WTC11 (cell line): ENCODE results near the gene MET. TPM values are rescaled to one million over a fixed set of nuclear protein-coding genes. Genes with fewer than 3 reads are reported as not detected.

Source experiments
- ATAC-seq: fragments of 200-7000 bp; cut with Tn5 transposase; 2 replicates; pipeline ENCODE4 v1.10.0; 2021; ENCODE audit warnings: mild to moderate bottlenecking, moderate library complexity
- CTCF ChIA-PET: fragments of 300-600 bp; sonication (Branson Sonifier 250); formaldehyde crosslinking; loops from one replicate; lab custom pipeline; 2021; ENCODE audit warnings: antibody characterized with exemption; lab: Charles Lee
- POLR2A ChIA-PET: fragments of 350-600 bp; sonication (Branson Sonifier 250); formaldehyde crosslinking; loops from one replicate; lab custom pipeline; 2021; ENCODE audit warnings: antibody characterized with exemption; lab: Charles Lee
- DNase-seq: peaks from one replicate; pipeline ENCODE4 v3.0.0; 2021; ENCODE audit warnings: low spot score
- H3K27ac Mint-ChIP-seq: 2 replicates; pipeline ENCODE4 v1.8.0; 2021; ENCODE audit warnings: mixed read lengths
- H3K27me3 Mint-ChIP-seq: 2 replicates; pipeline ENCODE4 v1.8.0; 2021; ENCODE audit warnings: low read depth, mild to moderate bottlenecking, moderate library complexity, mixed read lengths
- H3K36me3 Mint-ChIP-seq: 2 replicates; pipeline ENCODE4 v1.8.0; 2021; ENCODE audit warnings: mixed read lengths
- H3K4me1 Mint-ChIP-seq: 2 replicates; pipeline ENCODE4 v1.8.0; 2022; ENCODE audit warnings: mixed read lengths
- H3K4me3 Mint-ChIP-seq: 2 replicates; pipeline ENCODE4 v1.8.0; 2021; ENCODE audit warnings: mild to moderate bottlenecking, moderate library complexity, mixed read lengths
- H3K9me3 Mint-ChIP-seq: 2 replicates; pipeline ENCODE4 v1.8.0; 2021; ENCODE audit warnings: mixed read lengths
- ETV6 ChIP-seq: sonication (generic); formaldehyde crosslinking; IDR thresholded peaks from 2 replicates; pipeline ENCODE4 v1.8.1; 2022; ENCODE audit warnings: mild to moderate bottlenecking, missing genetic modification reagents
- FOXK1 ChIP-seq: sonication (generic); formaldehyde crosslinking; IDR thresholded peaks from 2 replicates; pipeline ENCODE4 v1.8.0; 2022; ENCODE audit warnings: mild to moderate bottlenecking, moderate library complexity, missing genetic modification reagents
- FOXP1 ChIP-seq: sonication (generic); formaldehyde crosslinking; IDR thresholded peaks from 2 replicates; pipeline ENCODE4 v1.8.0; 2022; ENCODE audit warnings: missing genetic modification reagents, mild to moderate bottlenecking, moderate library complexity, borderline replicate concordance
- GRHL2 ChIP-seq: fragments of 250-450 bp; sonication (Bioruptor Pico); IDR thresholded peaks from 2 replicates; pipeline ENCODE4 v1.8.0; 2022; ENCODE audit warnings: mild to moderate bottlenecking, moderate library complexity; ENCODE audit not compliant: insufficient replicate concordance, severe bottlenecking
- MYBL2 ChIP-seq: sonication (generic); formaldehyde crosslinking; IDR thresholded peaks from 2 replicates; pipeline ENCODE4 v1.8.1; 2023; ENCODE audit warnings: mild to moderate bottlenecking, moderate library complexity, missing genetic modification reagents
- NFATC4 ChIP-seq: fragments of 250-450 bp; sonication (Bioruptor Pico); IDR thresholded peaks from 2 replicates; pipeline ENCODE4 v1.9.0; 2021; ENCODE audit warnings: mild to moderate bottlenecking
- NR3C1 ChIP-seq: sonication (generic); formaldehyde crosslinking; conservative IDR thresholded peaks from 2 replicates; pipeline ENCODE4 v1.8.1; 2023; ENCODE audit warnings: low read depth, mild to moderate bottlenecking, missing genetic modification reagents
- RELA ChIP-seq: sonication (generic); formaldehyde crosslinking; IDR thresholded peaks from 2 replicates; pipeline ENCODE4 v1.8.1; 2022; ENCODE audit warnings: missing genetic modification reagents, mild to moderate bottlenecking, borderline replicate concordance
- TEAD4 ChIP-seq: sonication (generic); formaldehyde crosslinking; IDR thresholded peaks from 2 replicates; pipeline ENCODE4 v1.8.0; 2022; ENCODE audit warnings: mild to moderate bottlenecking, missing genetic modification reagents
- TP53 ChIP-seq: sonication (generic); formaldehyde crosslinking; IDR thresholded peaks from 2 replicates; pipeline ENCODE4 v1.8.1; 2023; ENCODE audit warnings: mild to moderate bottlenecking, missing genetic modification reagents
- ZNF219 ChIP-seq: sonication (generic); formaldehyde crosslinking; IDR thresholded peaks from 2 replicates; pipeline ENCODE4 v1.8.0; 2023; ENCODE audit warnings: missing genetic modification reagents, mild to moderate bottlenecking, borderline replicate concordance
- ZNF423 ChIP-seq: fragments of 250-450 bp; sonication (Bioruptor Pico); IDR thresholded peaks from 2 replicates; pipeline ENCODE4 v2.1.2; 2022; ENCODE audit warnings: mild to moderate bottlenecking, moderate library complexity
- total RNA-seq: library from RNA; stranded (reverse); gene quantifications from 3 replicates; pipeline ENCODE4 v1.2.3, GENCODE V29; 2021
- TF ChIP-seq, protein P1 (sequence below): fragments of 250-450 bp; sonication (Bioruptor Pico); IDR thresholded peaks from 2 replicates; pipeline ENCODE4 v2.1.2; 2022; ENCODE audit warnings: mild to moderate bottlenecking, moderate library complexity
- TF ChIP-seq, protein P2 (sequence below): fragments of 250-450 bp; sonication (Bioruptor Pico); conservative IDR thresholded peaks from 2 replicates; pipeline ENCODE4 v1.9.0; 2021; ENCODE audit warnings: mild to moderate bottlenecking
- TF ChIP-seq, protein P3 (sequence below): sonication (generic); formaldehyde crosslinking; IDR thresholded peaks from 2 replicates; pipeline ENCODE4 v1.8.0; 2022; ENCODE audit warnings: missing genetic modification reagents
- TF ChIP-seq, protein P4 (sequence below): fragments of 250-450 bp; sonication (Bioruptor Pico); IDR thresholded peaks from 2 replicates; pipeline ENCODE4 v1.9.0; 2021; ENCODE audit warnings: mild to moderate bottlenecking, borderline replicate concordance
- TF ChIP-seq, protein P5 (sequence below): sonication (generic); formaldehyde crosslinking; IDR thresholded peaks from 2 replicates; pipeline ENCODE4 v1.8.1; 2023; ENCODE audit warnings: mild to moderate bottlenecking, missing genetic modification reagents

MET gene
- total RNA-seq, 1 experiment from 2014 or later = 9.4 TPM

DNA sequence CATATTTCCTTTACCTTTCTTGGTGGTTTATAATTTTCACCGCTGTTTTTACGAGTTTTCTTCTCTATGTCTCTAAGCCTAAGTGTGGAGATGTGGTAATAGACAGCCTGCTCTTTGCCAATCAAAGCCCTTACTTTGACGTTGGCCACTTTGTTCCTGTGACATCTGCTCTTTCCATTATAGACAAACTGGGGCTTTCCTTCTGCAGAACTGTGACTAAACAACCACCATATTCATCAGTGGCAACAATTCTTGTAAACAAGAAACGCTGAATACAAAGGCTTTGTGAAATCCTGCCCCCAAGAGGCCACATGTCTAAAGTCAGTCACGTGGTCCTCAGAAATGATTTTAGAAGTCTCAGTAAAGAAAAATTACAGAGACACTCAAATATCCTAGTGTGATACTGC is 130.8 kb downstream of the MET start (continued):
- TF ChIP-seq, protein P1, sequence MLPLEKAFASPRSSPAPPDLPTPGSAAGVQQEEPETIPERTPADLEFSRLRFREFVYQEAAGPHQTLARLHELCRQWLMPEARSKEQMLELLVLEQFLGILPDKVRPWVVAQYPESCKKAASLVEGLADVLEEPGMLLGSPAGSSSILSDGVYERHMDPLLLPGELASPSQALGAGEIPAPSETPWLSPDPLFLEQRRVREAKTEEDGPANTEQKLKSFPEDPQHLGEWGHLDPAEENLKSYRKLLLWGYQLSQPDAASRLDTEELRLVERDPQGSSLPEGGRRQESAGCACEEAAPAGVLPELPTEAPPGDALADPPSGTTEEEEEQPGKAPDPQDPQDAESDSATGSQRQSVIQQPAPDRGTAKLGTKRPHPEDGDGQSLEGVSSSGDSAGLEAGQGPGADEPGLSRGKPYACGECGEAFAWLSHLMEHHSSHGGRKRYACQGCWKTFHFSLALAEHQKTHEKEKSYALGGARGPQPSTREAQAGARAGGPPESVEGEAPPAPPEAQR (CRISPR knock-in tag) = no peak
- TF ChIP-seq NFATC4 = no peak
- TF ChIP-seq, all 79 proteins: peak for 3

DNA sequence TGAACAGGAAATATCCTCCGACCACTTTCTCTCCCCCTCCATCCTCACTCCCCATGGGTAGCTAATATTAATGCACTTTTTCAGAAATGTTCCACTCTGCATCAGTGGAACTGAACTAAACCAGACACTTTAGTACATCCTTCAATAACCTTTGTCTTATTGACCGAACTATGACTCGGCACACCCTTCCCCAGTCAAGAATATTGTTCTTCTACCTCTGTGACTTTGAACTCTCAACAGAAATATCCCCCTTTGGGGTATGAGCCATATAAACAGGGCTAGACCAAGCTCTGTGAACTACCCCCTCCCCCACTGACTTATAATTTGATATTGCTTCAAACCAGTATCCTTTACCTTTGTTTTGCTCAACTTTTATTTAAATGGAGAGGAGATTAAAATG is 132.5 kb downstream of the MET start:
- DNase-seq (no peak), ATAC-seq (no peak)
- TF ChIP-seq TEAD4 (CRISPR knock-in tag) = no peak
- TF ChIP-seq, protein P2, sequence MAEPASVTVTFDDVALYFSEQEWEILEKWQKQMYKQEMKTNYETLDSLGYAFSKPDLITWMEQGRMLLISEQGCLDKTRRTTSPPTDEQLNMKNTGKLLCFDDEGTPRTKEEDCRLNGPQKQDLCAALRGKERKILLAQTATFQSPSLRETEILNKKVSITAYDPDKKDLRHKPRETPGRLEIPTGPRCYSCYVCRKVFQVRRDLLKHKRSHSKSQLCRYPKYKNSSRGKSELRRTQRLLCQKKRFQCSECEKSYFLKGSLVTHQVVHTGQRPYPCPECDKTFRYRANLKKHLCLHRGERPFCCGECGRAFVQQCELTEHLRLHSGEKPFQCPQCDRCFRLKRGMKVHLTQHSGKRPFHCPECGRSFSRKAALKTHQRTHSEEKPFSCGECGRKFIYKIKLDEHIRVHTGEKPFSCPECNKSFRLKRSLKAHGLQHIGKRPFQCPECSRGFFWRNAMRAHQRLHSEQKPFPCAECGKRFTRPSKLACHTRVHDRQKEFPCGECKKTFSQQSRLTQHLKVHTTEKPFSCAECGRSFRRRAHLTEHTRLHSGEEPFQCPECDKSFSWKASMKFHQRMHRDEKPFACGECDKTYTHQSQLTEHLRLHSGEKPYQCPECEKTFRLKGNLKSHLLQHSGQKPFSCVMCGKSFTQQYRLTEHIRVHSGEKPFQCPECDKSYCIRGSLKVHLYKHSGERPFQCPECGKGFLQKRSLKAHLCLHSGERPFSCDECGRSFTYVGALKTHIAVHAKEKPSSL (CRISPR knock-in tag) = no peak
- TF ChIP-seq, protein P3, sequence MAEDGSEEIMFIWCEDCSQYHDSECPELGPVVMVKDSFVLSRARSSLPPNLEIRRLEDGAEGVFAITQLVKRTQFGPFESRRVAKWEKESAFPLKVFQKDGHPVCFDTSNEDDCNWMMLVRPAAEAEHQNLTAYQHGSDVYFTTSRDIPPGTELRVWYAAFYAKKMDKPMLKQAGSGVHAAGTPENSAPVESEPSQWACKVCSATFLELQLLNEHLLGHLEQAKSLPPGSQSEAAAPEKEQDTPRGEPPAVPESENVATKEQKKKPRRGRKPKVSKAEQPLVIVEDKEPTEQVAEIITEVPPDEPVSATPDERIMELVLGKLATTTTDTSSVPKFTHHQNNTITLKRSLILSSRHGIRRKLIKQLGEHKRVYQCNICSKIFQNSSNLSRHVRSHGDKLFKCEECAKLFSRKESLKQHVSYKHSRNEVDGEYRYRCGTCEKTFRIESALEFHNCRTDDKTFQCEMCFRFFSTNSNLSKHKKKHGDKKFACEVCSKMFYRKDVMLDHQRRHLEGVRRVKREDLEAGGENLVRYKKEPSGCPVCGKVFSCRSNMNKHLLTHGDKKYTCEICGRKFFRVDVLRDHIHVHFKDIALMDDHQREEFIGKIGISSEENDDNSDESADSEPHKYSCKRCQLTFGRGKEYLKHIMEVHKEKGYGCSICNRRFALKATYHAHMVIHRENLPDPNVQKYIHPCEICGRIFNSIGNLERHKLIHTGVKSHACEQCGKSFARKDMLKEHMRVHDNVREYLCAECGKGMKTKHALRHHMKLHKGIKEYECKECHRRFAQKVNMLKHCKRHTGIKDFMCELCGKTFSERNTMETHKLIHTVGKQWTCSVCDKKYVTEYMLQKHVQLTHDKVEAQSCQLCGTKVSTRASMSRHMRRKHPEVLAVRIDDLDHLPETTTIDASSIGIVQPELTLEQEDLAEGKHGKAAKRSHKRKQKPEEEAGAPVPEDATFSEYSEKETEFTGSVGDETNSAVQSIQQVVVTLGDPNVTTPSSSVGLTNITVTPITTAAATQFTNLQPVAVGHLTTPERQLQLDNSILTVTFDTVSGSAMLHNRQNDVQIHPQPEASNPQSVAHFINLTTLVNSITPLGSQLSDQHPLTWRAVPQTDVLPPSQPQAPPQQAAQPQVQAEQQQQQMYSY = no peak
- no peak for TF ChIP-seq ETV6 (CRISPR knock-in tag)
- TF ChIP-seq MYBL2 (CRISPR knock-in tag) = no peak
- TF ChIP-seq, protein P4, sequence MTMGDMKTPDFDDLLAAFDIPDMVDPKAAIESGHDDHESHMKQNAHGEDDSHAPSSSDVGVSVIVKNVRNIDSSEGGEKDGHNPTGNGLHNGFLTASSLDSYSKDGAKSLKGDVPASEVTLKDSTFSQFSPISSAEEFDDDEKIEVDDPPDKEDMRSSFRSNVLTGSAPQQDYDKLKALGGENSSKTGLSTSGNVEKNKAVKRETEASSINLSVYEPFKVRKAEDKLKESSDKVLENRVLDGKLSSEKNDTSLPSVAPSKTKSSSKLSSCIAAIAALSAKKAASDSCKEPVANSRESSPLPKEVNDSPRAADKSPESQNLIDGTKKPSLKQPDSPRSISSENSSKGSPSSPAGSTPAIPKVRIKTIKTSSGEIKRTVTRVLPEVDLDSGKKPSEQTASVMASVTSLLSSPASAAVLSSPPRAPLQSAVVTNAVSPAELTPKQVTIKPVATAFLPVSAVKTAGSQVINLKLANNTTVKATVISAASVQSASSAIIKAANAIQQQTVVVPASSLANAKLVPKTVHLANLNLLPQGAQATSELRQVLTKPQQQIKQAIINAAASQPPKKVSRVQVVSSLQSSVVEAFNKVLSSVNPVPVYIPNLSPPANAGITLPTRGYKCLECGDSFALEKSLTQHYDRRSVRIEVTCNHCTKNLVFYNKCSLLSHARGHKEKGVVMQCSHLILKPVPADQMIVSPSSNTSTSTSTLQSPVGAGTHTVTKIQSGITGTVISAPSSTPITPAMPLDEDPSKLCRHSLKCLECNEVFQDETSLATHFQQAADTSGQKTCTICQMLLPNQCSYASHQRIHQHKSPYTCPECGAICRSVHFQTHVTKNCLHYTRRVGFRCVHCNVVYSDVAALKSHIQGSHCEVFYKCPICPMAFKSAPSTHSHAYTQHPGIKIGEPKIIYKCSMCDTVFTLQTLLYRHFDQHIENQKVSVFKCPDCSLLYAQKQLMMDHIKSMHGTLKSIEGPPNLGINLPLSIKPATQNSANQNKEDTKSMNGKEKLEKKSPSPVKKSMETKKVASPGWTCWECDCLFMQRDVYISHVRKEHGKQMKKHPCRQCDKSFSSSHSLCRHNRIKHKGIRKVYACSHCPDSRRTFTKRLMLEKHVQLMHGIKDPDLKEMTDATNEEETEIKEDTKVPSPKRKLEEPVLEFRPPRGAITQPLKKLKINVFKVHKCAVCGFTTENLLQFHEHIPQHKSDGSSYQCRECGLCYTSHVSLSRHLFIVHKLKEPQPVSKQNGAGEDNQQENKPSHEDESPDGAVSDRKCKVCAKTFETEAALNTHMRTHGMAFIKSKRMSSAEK (CRISPR knock-in tag) = no peak
- no peak for TF ChIP-seq FOXK1
- TF ChIP-seq GRHL2 (CRISPR knock-in tag) = no peak
- no peak for TF ChIP-seq RELA
- no peak for TF ChIP-seq ZNF219
- TF ChIP-seq NR3C1 = no peak
- TF ChIP-seq FOXP1 (CRISPR knock-in tag) = no peak
- no peak for TF ChIP-seq ZNF423 (CRISPR knock-in tag)
- no peak for TF ChIP-seq TP53 (CRISPR knock-in tag)
- TF ChIP-seq, protein P5, sequence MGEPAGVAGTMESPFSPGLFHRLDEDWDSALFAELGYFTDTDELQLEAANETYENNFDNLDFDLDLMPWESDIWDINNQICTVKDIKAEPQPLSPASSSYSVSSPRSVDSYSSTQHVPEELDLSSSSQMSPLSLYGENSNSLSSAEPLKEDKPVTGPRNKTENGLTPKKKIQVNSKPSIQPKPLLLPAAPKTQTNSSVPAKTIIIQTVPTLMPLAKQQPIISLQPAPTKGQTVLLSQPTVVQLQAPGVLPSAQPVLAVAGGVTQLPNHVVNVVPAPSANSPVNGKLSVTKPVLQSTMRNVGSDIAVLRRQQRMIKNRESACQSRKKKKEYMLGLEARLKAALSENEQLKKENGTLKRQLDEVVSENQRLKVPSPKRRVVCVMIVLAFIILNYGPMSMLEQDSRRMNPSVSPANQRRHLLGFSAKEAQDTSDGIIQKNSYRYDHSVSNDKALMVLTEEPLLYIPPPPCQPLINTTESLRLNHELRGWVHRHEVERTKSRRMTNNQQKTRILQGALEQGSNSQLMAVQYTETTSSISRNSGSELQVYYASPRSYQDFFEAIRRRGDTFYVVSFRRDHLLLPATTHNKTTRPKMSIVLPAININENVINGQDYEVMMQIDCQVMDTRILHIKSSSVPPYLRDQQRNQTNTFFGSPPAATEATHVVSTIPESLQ = no peak
- ChIA-PET CTCF (no interaction called here), POLR2A (no interaction called here)
- peaks cover 27% of the 10 kb centered on the region for H3K4me1 Mint-ChIP-seq
- H3K27ac Mint-ChIP-seq = no peak overlapping the region
- no peak overlapping the region for H3K4me3 Mint-ChIP-seq
- no peaks in the 10 kb centered on the region for H3K9me3 Mint-ChIP-seq
- no peaks in the 10 kb centered on the region for H3K27me3 Mint-ChIP-seq
- no peaks in the 10 kb centered on the region for H3K36me3 Mint-ChIP-seq
